HepG2 (cell line): ENCODE measurements around the gene CCDC157. TPM values are rescaled to one million over a fixed set of nuclear protein-coding genes. Genes with fewer than 3 reads are reported as not detected.

Experiments used
- AGO2 ChIP-seq: fragments of 200-400 bp; formaldehyde crosslinking; optimal IDR thresholded peaks from 2 replicates; pipeline ENCODE3; 2017; ENCODE audit warnings: mild to moderate bottlenecking, low read depth, low read length, moderate library complexity
- FOXC1 ChIP-seq: sonication (generic); formaldehyde crosslinking; IDR thresholded peaks from 2 replicates; pipeline ENCODE4 v1.8.0; 2022; ENCODE audit warnings: mild to moderate bottlenecking, missing genetic modification reagents, borderline replicate concordance
- NONO ChIP-seq, 2 experiments: fragments of 450-650 bp in 1 of 2; sonication (generic) in 1 of 2; formaldehyde crosslinking in 1 of 2; IDR thresholded peaks in 1 of 2; conservative IDR thresholded peaks in 1 of 2; 2 replicates each; pipeline versions ENCODE4 v1.6.1 to v1.8.0; 2017 to 2022; ENCODE audit warnings: mild to moderate bottlenecking in 1 of 2, missing genetic modification reagents in 1 of 2, moderate library complexity in 1 of 2
- PAF1 ChIP-seq: IDR thresholded peaks from 2 replicates; pipeline ENCODE4 v1.6.1; 2016; ENCODE audit warnings: missing genetic modification reagents, missing compliant biosample characterization
- PLRG1 ChIP-seq: fragments of 450-650 bp; conservative IDR thresholded peaks from 2 replicates; pipeline ENCODE4 v1.6.1; 2016
- RAD21 ChIP-seq: fragments of 450-650 bp; formaldehyde crosslinking; IDR thresholded peaks from 2 replicates; pipeline ENCODE4 v1.5.0; 2020; ENCODE audit warnings: mild to moderate bottlenecking
- ZMYM2 ChIP-seq: sonication (generic); formaldehyde crosslinking; IDR thresholded peaks from 2 replicates; pipeline ENCODE4 v1.8.0; 2022; ENCODE audit warnings: mild to moderate bottlenecking, missing genetic modification reagents
- ZNF3 ChIP-seq: IDR thresholded peaks from 2 replicates; pipeline ENCODE4 v1.7.0; 2017; ENCODE audit warnings: inconsistent platforms
- ZNF563 ChIP-seq: sonication (generic); formaldehyde crosslinking; IDR thresholded peaks from 2 replicates; pipeline ENCODE4 v1.8.0; 2022; ENCODE audit warnings: mild to moderate bottlenecking, moderate library complexity, missing genetic modification reagents
- ZNF782 ChIP-seq: sonication (generic); formaldehyde crosslinking; IDR thresholded peaks from 2 replicates; pipeline ENCODE4 v1.4.0; 2020; ENCODE audit warnings: missing genetic modification reagents, mild to moderate bottlenecking, borderline replicate concordance
- ZSCAN29 ChIP-seq: sonication (generic); formaldehyde crosslinking; conservative IDR thresholded peaks from 2 replicates; pipeline ENCODE4 v1.4.0; 2020; ENCODE audit warnings: mild to moderate bottlenecking, missing genetic modification reagents
- polyA plus RNA-seq, 8 experiments: library from polyadenylated mRNA; depleted of rRNA in 3 of 8; stranded (reverse) in 7 of 8; unstranded in 1 of 8; fragments of >200 nt; fragmentation: Illumina TruSeq in 4 of 8; extraction: Trizol in 4 of 8; gene quantifications; 2 replicates each; pipeline versions ENCODE4 v1.2.1 to v1.2.3, GENCODE V29; 2011 to 2016; ENCODE audit warnings: low read depth in 4 of 8, missing spikeins in 1 of 8, mixed read lengths in 1 of 8; ENCODE audit not compliant: insufficient read depth in 1 of 8
- total RNA-seq, 5 experiments: library from RNA; depleted of rRNA; stranded (reverse); fragments of >200 nt; fragmentation: Illumina TruSeq; extraction: Trizol; gene quantifications; 2 replicates each; pipeline ENCODE4 v1.2.3, GENCODE V29; 2016; ENCODE audit warnings: low read depth in 1 of 5
- TF ChIP-seq, protein P1 (sequence below): sonication (generic); formaldehyde crosslinking; IDR thresholded peaks from 2 replicates; pipeline ENCODE4 v1.8.0; 2023; ENCODE audit warnings: mild to moderate bottlenecking, missing genetic modification reagents
- TF ChIP-seq, protein P2 (sequence below): sonication (generic); formaldehyde crosslinking; IDR thresholded peaks from 2 replicates; pipeline ENCODE4 v1.4.0; 2020; ENCODE audit warnings: missing genetic modification reagents
- TF ChIP-seq, protein P3 (sequence below): sonication (generic); formaldehyde crosslinking; IDR thresholded peaks from 2 replicates; pipeline ENCODE4 v1.9.0; 2021; ENCODE audit warnings: missing genetic modification reagents, mild to moderate bottlenecking, borderline replicate concordance
- TF ChIP-seq, protein P4 (sequence below): sonication (generic); formaldehyde crosslinking; IDR thresholded peaks from 2 replicates; pipeline ENCODE4 v1.8.1; 2023; ENCODE audit warnings: missing genetic modification reagents, inconsistent platforms, borderline replicate concordance
- TF ChIP-seq, protein P5 (sequence below): sonication (generic); formaldehyde crosslinking; IDR thresholded peaks from 2 replicates; pipeline ENCODE4 v1.4.0; 2020; ENCODE audit warnings: missing genetic modification reagents
- TF ChIP-seq, protein P6 (sequence below): sonication (generic); formaldehyde crosslinking; IDR thresholded peaks from 2 replicates; pipeline ENCODE4 v1.5.0; 2020; ENCODE audit warnings: mild to moderate bottlenecking, low read depth, missing genetic modification reagents, borderline replicate concordance

Gene CCDC157
- total and polyA plus RNA-seq, 2 of the 13 experiments (the other 11 are each of a cell fraction or from before 2014, with no cell fraction given): 1.4 to 1.6 TPM

DNA sequence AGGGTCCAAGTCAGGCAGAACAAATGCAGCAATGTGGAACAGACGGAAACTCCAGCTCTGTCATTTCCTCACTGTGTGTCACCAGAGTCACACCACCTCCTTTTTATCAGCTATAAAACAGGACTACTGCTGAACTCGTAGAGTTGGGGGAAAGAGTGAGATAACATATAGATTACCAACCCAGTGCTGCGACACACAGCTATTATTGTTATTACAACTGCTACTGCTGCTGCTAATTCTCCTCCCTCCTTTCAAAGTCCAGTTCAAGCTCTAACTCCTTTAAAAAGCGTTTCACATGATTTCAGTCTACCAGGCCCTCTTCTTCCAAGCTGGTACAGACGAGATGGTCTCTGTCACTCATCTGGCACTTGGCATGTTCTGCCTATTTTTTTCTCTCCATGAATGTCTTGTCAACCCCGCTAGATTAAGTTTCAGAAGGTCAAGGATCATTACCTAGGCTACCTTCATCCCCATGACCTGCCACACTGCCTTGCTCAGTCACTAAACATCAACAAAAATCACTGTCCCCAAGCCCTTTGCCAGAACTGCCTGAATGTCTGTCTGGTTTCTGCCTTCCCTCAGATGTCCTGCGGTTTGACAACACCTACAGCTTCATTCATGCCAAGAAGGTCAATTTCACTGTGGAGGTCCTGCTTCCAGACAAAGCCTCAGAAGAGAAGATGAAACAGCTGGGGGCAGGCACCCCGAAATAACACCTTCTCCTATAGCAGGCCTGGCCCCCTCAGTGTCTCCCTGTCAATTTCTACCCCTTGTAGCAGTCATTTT is 65.1 kb downstream of the CCDC157 start (continued):
- TF ChIP-seq, protein P1, sequence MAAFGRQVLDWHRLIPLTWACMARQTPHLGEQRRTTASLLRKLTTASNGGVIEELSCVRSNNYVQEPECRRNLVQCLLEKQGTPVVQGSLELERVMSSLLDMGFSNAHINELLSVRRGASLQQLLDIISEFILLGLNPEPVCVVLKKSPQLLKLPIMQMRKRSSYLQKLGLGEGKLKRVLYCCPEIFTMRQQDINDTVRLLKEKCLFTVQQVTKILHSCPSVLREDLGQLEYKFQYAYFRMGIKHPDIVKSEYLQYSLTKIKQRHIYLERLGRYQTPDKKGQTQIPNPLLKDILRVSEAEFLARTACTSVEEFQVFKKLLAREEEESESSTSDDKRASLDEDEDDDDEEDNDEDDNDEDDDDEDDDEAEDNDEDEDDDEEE (CRISPR knock-in tag): no peak
- TF ChIP-seq FOXC1 (0 out of 2 replicates have a peak, but pooled peaks have one; percentile 20), ZNF563 (CRISPR knock-in tag) (no peak), ZNF3 (CRISPR knock-in tag) (no peak), PLRG1 (no peak), RAD21 (CRISPR knock-in tag) (no peak), ZSCAN29 (0 out of 2 replicates have a peak, but pooled peaks have one; percentile 34), ZNF782 (CRISPR knock-in tag) (no peak), AGO2 (no peak), ZMYM2 (CRISPR knock-in tag) (no peak), NONO (IDR thresholded peaks at IDR 0.05) (no peak), NONO (CRISPR knock-in tag; conservative IDR thresholded peaks at IDR 0.05) (no peak), PAF1 (CRISPR knock-in tag) (0 out of 2 replicates have a peak, but pooled peaks have one; percentile 50)
- TF ChIP-seq, protein P2, sequence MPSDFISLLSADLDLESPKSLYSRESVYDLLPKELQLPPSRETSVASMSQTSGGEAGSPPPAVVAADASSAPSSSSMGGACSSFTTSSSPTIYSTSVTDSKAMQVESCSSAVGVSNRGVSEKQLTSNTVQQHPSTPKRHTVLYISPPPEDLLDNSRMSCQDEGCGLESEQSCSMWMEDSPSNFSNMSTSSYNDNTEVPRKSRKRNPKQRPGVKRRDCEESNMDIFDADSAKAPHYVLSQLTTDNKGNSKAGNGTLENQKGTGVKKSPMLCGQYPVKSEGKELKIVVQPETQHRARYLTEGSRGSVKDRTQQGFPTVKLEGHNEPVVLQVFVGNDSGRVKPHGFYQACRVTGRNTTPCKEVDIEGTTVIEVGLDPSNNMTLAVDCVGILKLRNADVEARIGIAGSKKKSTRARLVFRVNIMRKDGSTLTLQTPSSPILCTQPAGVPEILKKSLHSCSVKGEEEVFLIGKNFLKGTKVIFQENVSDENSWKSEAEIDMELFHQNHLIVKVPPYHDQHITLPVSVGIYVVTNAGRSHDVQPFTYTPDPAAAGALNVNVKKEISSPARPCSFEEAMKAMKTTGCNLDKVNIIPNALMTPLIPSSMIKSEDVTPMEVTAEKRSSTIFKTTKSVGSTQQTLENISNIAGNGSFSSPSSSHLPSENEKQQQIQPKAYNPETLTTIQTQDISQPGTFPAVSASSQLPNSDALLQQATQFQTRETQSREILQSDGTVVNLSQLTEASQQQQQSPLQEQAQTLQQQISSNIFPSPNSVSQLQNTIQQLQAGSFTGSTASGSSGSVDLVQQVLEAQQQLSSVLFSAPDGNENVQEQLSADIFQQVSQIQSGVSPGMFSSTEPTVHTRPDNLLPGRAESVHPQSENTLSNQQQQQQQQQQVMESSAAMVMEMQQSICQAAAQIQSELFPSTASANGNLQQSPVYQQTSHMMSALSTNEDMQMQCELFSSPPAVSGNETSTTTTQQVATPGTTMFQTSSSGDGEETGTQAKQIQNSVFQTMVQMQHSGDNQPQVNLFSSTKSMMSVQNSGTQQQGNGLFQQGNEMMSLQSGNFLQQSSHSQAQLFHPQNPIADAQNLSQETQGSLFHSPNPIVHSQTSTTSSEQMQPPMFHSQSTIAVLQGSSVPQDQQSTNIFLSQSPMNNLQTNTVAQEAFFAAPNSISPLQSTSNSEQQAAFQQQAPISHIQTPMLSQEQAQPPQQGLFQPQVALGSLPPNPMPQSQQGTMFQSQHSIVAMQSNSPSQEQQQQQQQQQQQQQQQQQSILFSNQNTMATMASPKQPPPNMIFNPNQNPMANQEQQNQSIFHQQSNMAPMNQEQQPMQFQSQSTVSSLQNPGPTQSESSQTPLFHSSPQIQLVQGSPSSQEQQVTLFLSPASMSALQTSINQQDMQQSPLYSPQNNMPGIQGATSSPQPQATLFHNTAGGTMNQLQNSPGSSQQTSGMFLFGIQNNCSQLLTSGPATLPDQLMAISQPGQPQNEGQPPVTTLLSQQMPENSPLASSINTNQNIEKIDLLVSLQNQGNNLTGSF: no peak
- TF ChIP-seq, protein P3, sequence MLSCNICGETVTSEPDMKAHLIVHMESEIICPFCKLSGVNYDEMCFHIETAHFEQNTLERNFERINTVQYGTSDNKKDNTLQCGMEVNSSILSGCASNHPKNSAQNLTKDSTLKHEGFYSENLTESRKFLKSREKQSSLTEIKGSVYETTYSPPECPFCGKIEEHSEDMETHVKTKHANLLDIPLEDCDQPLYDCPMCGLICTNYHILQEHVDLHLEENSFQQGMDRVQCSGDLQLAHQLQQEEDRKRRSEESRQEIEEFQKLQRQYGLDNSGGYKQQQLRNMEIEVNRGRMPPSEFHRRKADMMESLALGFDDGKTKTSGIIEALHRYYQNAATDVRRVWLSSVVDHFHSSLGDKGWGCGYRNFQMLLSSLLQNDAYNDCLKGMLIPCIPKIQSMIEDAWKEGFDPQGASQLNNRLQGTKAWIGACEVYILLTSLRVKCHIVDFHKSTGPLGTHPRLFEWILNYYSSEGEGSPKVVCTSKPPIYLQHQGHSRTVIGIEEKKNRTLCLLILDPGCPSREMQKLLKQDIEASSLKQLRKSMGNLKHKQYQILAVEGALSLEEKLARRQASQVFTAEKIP (CRISPR knock-in tag): no peak
- TF ChIP-seq, protein P4, sequence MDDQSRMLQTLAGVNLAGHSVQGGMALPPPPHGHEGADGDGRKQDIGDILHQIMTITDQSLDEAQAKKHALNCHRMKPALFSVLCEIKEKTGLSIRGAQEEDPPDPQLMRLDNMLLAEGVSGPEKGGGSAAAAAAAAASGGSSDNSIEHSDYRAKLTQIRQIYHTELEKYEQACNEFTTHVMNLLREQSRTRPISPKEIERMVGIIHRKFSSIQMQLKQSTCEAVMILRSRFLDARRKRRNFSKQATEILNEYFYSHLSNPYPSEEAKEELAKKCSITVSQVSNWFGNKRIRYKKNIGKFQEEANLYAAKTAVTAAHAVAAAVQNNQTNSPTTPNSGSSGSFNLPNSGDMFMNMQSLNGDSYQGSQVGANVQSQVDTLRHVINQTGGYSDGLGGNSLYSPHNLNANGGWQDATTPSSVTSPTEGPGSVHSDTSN (CRISPR knock-in tag): no peak
- TF ChIP-seq, protein P5, sequence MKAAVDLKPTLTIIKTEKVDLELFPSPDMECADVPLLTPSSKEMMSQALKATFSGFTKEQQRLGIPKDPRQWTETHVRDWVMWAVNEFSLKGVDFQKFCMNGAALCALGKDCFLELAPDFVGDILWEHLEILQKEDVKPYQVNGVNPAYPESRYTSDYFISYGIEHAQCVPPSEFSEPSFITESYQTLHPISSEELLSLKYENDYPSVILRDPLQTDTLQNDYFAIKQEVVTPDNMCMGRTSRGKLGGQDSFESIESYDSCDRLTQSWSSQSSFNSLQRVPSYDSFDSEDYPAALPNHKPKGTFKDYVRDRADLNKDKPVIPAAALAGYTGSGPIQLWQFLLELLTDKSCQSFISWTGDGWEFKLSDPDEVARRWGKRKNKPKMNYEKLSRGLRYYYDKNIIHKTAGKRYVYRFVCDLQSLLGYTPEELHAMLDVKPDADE (CRISPR knock-in tag): no peak
- TF ChIP-seq, protein P6, sequence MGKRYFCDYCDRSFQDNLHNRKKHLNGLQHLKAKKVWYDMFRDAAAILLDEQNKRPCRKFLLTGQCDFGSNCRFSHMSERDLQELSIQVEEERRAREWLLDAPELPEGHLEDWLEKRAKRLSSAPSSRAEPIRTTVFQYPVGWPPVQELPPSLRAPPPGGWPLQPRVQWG (CRISPR knock-in tag): no peak
